ENCODE measurements around the gene TMC6. TPM values are rescaled to one million over a fixed set of nuclear protein-coding genes. Genes with fewer than 3 reads are reported as not detected.
A peak's percentile ranks its signal among the peaks of the same experiment; 100 is the strongest.

Gene TMC6
- total RNA-seq, 2 donors from 2014 or later, result 143 to 149 TPM

DNA sequence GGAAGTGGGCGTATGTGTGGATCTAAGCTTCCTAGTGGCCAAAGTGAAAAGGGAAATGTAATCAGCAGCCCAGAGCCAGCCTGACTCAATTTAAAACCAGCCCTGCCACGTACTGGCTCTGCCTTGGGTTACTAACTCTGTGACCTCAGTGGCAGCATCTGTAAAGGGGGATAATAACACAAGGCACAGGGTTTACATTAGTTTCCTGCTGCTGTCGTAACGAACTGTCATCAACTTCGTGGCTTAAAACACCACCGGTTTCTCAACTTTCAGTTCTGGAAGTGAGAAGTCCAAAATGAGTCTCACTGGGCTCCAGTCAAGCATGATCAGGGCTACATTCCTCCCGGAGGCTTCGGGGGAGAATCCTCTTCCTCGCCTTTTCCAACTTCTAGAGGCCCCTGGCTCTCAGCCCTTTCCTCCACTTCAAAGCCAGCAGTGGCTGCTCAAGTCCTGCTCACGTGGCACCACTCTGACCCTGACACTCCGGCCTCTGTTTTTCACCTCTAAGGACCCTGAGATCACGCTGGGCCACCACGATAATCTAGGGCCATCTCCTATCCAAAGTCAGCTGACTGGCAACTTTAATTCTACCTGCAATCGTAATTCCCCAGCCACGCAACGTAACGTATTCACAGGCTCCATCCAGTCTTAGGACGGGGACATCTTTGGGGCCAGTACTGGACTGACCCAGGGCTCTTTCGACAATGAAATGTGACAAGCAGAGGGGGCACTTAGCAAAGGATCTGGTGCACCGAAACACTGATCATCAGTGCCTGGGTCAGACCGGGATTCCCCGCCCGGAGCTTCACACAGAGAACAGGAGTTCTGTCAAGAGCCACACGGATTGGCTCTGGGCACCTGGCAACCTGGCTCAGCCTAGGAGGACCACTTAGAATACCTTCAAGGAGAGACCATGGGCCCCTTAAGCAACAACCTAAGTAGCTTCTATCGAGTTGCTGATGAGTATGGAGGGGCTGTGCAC lies 14.5 kb downstream of the TMC6 start:
- H3K36me3 ChIP-seq (ENCODE audit: control insufficient read depth, insufficient read depth, low read length), result peaks cover 18% of the 10 kb centered on the region
- 94 to 95% methylated on average over 25 of the region's 25 CpGs for WGBS, 2 experiments (ENCODE audit: insufficient coverage in 1 of 2, insufficient read length in 1 of 2)
- no peaks in the 10 kb centered on the region for H3K4me1 ChIP-seq (ENCODE audit: control insufficient read depth, insufficient read depth, low read length)
- no peak overlapping the region for H3K4me3 ChIP-seq (ENCODE audit: low read length)
- H3K9ac ChIP-seq (ENCODE audit: extremely low read depth, low read length, poor library complexity, severe bottlenecking), result no peak overlapping the region
- no peaks in the 10 kb centered on the region for H3K9me3 ChIP-seq (ENCODE audit: control insufficient read depth, low read length)
- DNase-seq, result no peak
- Mint-ChIP-seq H3K27me3 (ENCODE audit: insufficient read depth) (no peaks in the 10 kb centered on the region), H3K4me3 (no peak overlapping the region), H3K36me3 (ENCODE audit: low read depth) (peaks cover 42% of the 10 kb centered on the region), H3K9me3 (no peaks in the 10 kb centered on the region), H3K4me1 (no peaks in the 10 kb centered on the region), H3K27ac (no peak overlapping the region)
- TF ChIP-seq, protein P1, sequence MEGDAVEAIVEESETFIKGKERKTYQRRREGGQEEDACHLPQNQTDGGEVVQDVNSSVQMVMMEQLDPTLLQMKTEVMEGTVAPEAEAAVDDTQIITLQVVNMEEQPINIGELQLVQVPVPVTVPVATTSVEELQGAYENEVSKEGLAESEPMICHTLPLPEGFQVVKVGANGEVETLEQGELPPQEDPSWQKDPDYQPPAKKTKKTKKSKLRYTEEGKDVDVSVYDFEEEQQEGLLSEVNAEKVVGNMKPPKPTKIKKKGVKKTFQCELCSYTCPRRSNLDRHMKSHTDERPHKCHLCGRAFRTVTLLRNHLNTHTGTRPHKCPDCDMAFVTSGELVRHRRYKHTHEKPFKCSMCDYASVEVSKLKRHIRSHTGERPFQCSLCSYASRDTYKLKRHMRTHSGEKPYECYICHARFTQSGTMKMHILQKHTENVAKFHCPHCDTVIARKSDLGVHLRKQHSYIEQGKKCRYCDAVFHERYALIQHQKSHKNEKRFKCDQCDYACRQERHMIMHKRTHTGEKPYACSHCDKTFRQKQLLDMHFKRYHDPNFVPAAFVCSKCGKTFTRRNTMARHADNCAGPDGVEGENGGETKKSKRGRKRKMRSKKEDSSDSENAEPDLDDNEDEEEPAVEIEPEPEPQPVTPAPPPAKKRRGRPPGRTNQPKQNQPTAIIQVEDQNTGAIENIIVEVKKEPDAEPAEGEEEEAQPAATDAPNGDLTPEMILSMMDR (conservative IDR thresholded peaks at IDR 0.05), result no peak
- no peaks in the 10 kb centered on the region for H3K27me3 ChIP-seq (ENCODE audit: control insufficient read depth, insufficient read depth, low read length, poor library complexity, severe bottlenecking)
- no peak overlapping the region for H3K27ac ChIP-seq (ENCODE audit: low read depth, low read length)

DNA sequence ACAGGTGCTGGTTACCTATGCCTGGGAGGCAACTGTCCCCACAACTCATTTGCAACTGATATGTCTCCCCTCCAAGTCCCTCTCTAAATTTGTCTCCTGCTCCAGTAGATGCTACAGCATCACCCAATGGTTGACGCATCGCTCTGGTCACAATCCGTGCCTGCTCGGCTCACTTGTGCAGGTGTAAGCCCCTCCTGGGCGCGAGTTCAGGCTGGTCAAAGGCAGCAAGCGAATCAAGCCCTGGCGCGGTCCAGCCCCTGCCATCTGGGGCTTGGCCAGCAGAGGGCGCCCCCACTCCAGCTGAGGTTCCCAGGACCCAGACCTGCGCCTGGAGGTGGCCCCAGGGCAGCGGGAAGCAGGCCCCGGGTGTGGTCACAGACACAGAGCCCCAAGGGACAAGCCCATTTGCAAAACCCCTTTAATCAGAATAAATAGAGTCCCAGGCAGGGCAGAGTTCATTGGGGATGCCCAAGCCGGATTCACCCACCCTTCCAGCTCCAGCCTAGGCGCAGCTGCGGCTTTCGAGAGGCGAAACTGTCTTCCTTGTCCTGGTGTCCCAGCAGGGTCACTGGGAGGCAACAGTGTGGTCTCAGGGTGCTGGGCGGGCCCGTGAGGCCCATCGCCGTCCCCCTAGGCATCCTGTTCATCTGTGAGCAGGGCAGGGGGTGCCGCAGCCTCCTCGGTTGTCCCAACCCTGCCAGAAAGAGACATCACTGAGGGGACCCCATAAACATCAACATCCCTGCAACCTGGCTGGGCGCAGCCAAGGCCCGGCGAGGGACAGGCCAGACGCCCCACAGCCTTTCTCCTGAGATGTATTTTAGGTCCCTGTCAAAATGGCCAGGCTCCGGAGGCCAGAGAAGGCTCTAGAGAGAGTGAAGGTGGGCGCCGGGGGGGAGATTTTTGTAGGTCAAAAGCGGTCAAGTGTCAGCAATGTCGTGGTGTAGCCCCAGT lies 15.8 kb downstream of the TMC6 start:
- H3K27ac Mint-ChIP-seq, result peak overlapping the region; percentile 25
- Histone ChIP-seq H3K27me3 (ENCODE audit: control insufficient read depth, insufficient read depth, low read length, poor library complexity, severe bottlenecking) (no peaks in the 10 kb centered on the region), H3K9me3 (ENCODE audit: control insufficient read depth, low read length) (no peaks in the 10 kb centered on the region), H3K4me3 (ENCODE audit: low read length) (no peak overlapping the region), H3K4me1 (ENCODE audit: control insufficient read depth, insufficient read depth, low read length) (no peaks in the 10 kb centered on the region), H3K9ac (ENCODE audit: extremely low read depth, low read length, poor library complexity, severe bottlenecking) (no peak overlapping the region), H3K27ac (ENCODE audit: low read depth, low read length) (no peak overlapping the region), H3K36me3 (ENCODE audit: control insufficient read depth, insufficient read depth, low read length) (peaks cover 21% of the 10 kb centered on the region)
- peaks cover 44% of the 10 kb centered on the region for H3K36me3 Mint-ChIP-seq (ENCODE audit: low read depth)
- no peak overlapping the region for H3K4me3 Mint-ChIP-seq
- peak; percentile 99 for DNase-seq
- H3K27me3 Mint-ChIP-seq (ENCODE audit: insufficient read depth), result no peaks in the 10 kb centered on the region
- 73 to 85% methylated on average over 18 to 33 of the region's 33 CpGs for WGBS, 2 experiments (ENCODE audit: insufficient coverage in 1 of 2, insufficient read length in 1 of 2)
- TF ChIP-seq, protein P1 (conservative IDR thresholded peaks at IDR 0.05), result peak; percentile 99
- H3K4me1 Mint-ChIP-seq, result no peaks in the 10 kb centered on the region
- H3K9me3 Mint-ChIP-seq, result no peaks in the 10 kb centered on the region

DNA sequence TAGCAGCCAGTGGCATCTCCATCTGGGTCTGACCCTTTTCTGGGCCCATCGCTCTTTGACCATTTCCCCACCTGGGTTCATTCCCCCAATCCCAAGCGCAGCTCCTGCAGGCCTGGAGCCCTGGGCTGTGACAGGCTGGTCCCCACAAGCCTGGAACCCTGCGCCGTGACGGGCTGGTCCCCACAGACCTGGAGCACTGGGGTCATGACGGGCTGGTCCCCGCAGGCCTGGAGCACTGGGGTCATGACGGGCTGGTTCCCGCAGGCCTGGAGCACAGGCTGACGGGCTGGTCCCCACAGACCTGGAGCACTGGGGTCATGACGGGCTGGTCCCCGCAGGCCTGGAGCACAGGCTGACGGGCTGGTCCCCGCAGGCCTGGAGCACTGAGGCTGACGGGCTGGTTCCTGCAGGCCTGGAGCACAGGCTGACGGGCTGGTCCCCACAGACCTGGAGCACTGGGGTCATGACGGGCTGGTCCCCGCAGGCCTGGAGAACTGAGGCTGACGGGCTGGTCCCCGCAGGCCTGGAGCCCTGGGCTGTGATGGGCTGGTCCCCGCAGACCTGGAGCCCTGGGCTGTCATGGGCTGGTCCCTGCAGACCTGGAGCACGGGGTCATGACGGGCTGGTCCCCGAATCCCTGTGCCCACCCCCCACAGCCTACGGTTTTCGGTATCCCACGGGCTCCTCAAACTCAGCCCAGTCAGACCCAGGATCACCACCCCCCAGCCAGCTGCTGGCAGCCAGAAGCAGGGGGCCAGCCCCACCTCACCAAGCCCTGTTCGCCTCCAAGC lies 16.6 kb downstream of the TMC6 start:
- 93 to 97% methylated on average over 6 to 28 of the region's 28 CpGs for WGBS, 2 experiments (ENCODE audit: insufficient coverage in 1 of 2, insufficient read length in 1 of 2)
- Histone ChIP-seq H3K9ac (ENCODE audit: extremely low read depth, low read length, poor library complexity, severe bottlenecking) (no peak overlapping the region), H3K27me3 (ENCODE audit: control insufficient read depth, insufficient read depth, low read length, poor library complexity, severe bottlenecking) (no peaks in the 10 kb centered on the region), H3K4me1 (ENCODE audit: control insufficient read depth, insufficient read depth, low read length) (no peaks in the 10 kb centered on the region), H3K36me3 (ENCODE audit: control insufficient read depth, insufficient read depth, low read length) (peaks cover 28% of the 10 kb centered on the region), H3K27ac (ENCODE audit: low read depth, low read length) (no peak overlapping the region), H3K9me3 (ENCODE audit: control insufficient read depth, low read length) (no peaks in the 10 kb centered on the region), H3K4me3 (ENCODE audit: low read length) (no peak overlapping the region)
- Mint-ChIP-seq H3K9me3 (no peaks in the 10 kb centered on the region), H3K27ac (no peak overlapping the region), H3K4me1 (no peaks in the 10 kb centered on the region), H3K27me3 (ENCODE audit: insufficient read depth) (no peaks in the 10 kb centered on the region), H3K36me3 (ENCODE audit: low read depth) (peaks cover 45% of the 10 kb centered on the region), H3K4me3 (no peak overlapping the region)
- TF ChIP-seq, protein P1 (conservative IDR thresholded peaks at IDR 0.05), result no peak
- no peak for DNase-seq

Measured in endodermal cell (in vitro differentiated cells).